GM12878 (cell line): ENCODE results near the gene ZNF736. TPM values are rescaled to one million over a fixed set of nuclear protein-coding genes. Genes with fewer than 3 reads are reported as not detected.

Experiments used
- polyA plus RNA-seq, 11 experiments: library from polyadenylated mRNA; depleted of rRNA in 4 of 11; unstranded in 6 of 11; stranded (reverse) in 5 of 11; fragments of >200 nt; fragmentation: Nextera tagmentation in 4 of 11; fragmentation: Illumina TruSeq in 1 of 11; extraction: Ambion mirVana in 4 of 11; extraction: Trizol in 1 of 11; gene quantifications; 1 replicate in 1 of 11; 2 replicates in 10 of 11; pipeline versions ENCODE4 v1.2.1 to v1.2.3, GENCODE V29; 2011 to 2016; ENCODE audit warnings: inconsistent platforms in 2 of 11, missing spikeins in 2 of 11, low read depth in 1 of 11
- total RNA-seq, 4 experiments: library from RNA; depleted of rRNA in 3 of 4; stranded (reverse); fragments of >200 nt in 3 of 4; fragmentation: Illumina TruSeq in 1 of 4; extraction: Trizol in 1 of 4; gene quantifications; 2 replicates each; pipeline versions ENCODE4 v1.2.1 to v1.2.3, GENCODE V29; 2013 to 2021

ZNF736 gene
- total and polyA plus RNA-seq, 10 of the 15 experiments (the other 5 are each of a cell fraction or from before 2014, with no cell fraction given), result 1.9 to 22.5 (median 9.2) TPM

Other genes starting within 250 kb of the ZNF736 start
- not detected in 2 replicates for gene ZNF735, start 106.8 kb upstream of the ZNF736 start, total RNA-seq (2014; rRNA removed)
- not detected in 2 replicates for gene ZNF735, start 106.8 kb upstream of the ZNF736 start, total RNA-seq (2014; rRNA removed; fragmentation: Illumina TruSeq; extraction: Trizol)
- not detected in 2 replicates for gene ZNF735, start 106.8 kb upstream of the ZNF736 start, total RNA-seq (2021)
- not detected in 2 replicates for gene ZNF735, start 106.8 kb upstream of the ZNF736 start, polyA plus RNA-seq (2011; rRNA removed)
- not detected in 2 replicates for gene ZNF735, start 106.8 kb upstream of the ZNF736 start, polyA plus RNA-seq (2014; fragmentation: Illumina TruSeq; extraction: Trizol)
- not detected for gene ZNF735, start 106.8 kb upstream of the ZNF736 start, polyA plus RNA-seq (2014; fragmentation: Nextera tagmentation; extraction: Ambion mirVana)
- gene ZNF735, start 106.8 kb upstream of the ZNF736 start, polyA plus RNA-seq (2014; rRNA removed), result not detected in 2 replicates
- not detected for gene ZNF735, start 106.8 kb upstream of the ZNF736 start, polyA plus RNA-seq (2016; fragmentation: Nextera tagmentation; extraction: Ambion mirVana)
- not detected in 2 replicates for gene ZNF679, start 85.5 kb upstream of the ZNF736 start, total RNA-seq (2014; rRNA removed)
- gene ZNF679, start 85.5 kb upstream of the ZNF736 start, total RNA-seq (2014; rRNA removed; fragmentation: Illumina TruSeq; extraction: Trizol), result not detected in 2 replicates
- not detected in 2 replicates for gene ZNF679, start 85.5 kb upstream of the ZNF736 start, total RNA-seq (2021)
- gene ZNF679, start 85.5 kb upstream of the ZNF736 start, polyA plus RNA-seq (2011; rRNA removed), result not detected in 2 replicates
- not detected in 2 replicates for gene ZNF679, start 85.5 kb upstream of the ZNF736 start, polyA plus RNA-seq (2014; fragmentation: Illumina TruSeq; extraction: Trizol)
- not detected for gene ZNF679, start 85.5 kb upstream of the ZNF736 start, polyA plus RNA-seq (2014; fragmentation: Nextera tagmentation; extraction: Ambion mirVana)
- gene ZNF679, start 85.5 kb upstream of the ZNF736 start, polyA plus RNA-seq (2014; rRNA removed), result not detected in 2 replicates
- not detected for gene ZNF679, start 85.5 kb upstream of the ZNF736 start, polyA plus RNA-seq (2016; fragmentation: Nextera tagmentation; extraction: Ambion mirVana)
- 8.1 and 8.5 TPM in 2 replicates for gene ZNF680, start 249.1 kb downstream of the ZNF736 start, total RNA-seq (2014; rRNA removed)
- 13.6 and 16.7 TPM in 2 replicates for gene ZNF680, start 249.1 kb downstream of the ZNF736 start, total RNA-seq (2014; rRNA removed; fragmentation: Illumina TruSeq; extraction: Trizol)
- gene ZNF680, start 249.1 kb downstream of the ZNF736 start, total RNA-seq (2021), result 8.0 TPM in 2 replicates
- gene ZNF680, start 249.1 kb downstream of the ZNF736 start, polyA plus RNA-seq (2011; rRNA removed), result 5.9 and 10.4 TPM in 2 replicates
- gene ZNF680, start 249.1 kb downstream of the ZNF736 start, polyA plus RNA-seq (2014; fragmentation: Illumina TruSeq; extraction: Trizol), result 7.6 and 11.5 TPM in 2 replicates
- 1 to 10 TPM; 5.0 to 6.2 TPM for gene ZNF680, start 249.1 kb downstream of the ZNF736 start, polyA plus RNA-seq (2014; fragmentation: Nextera tagmentation; extraction: Ambion mirVana)
- gene ZNF680, start 249.1 kb downstream of the ZNF736 start, polyA plus RNA-seq (2014; rRNA removed), result 5.1 and 6.0 TPM in 2 replicates
- 10 to 100 TPM; 10.9 to 12.1 TPM for gene ZNF680, start 249.1 kb downstream of the ZNF736 start, polyA plus RNA-seq (2016; fragmentation: Nextera tagmentation; extraction: Ambion mirVana)